CD4-positive, alpha-beta T cell treated with Interleukin-17A for 1 hour (primary cell): Measurements from ENCODE around the gene MAP7D2.

Experiments used
- DNase-seq: peaks from one replicate; pipeline ENCODE4 v3.0.0-alpha.2; 2020

The MAP7D2 gene

GRCh38 chrX:20112022-20112774 is 4.5 kb downstream of the MAP7D2 start:
- no peak for DNase-seq

GRCh38 chrX:20111271-20111670 is 5.4 kb downstream of the MAP7D2 start:
- DNase-seq, result no peak

GRCh38 chrX:20101934-20102581 is 14.6 kb downstream of the MAP7D2 start:
- DNase-seq, result no peak

- DNase-seq, result no peak
Observed at GRCh38 chrX:20091499-20091898, 25.2 kb downstream of the MAP7D2 start.

GRCh38 chrX:20089845-20090244 is 26.9 kb downstream of the MAP7D2 start:
- no peak for DNase-seq

GRCh38 chrX:20080277-20080676 is 36.4 kb downstream of the MAP7D2 start:
- no peak for DNase-seq

- no peak for DNase-seq
Observed at GRCh38 chrX:20071511-20072079, 45.1 kb downstream of the MAP7D2 start.

GRCh38 chrX:20067709-20068561 is 48.8 kb downstream of the MAP7D2 start:
- DNase-seq, result no peak

GRCh38 chrX:20066968-20067708 is 49.6 kb downstream of the MAP7D2 start:
- peak; percentile 46 for DNase-seq

GRCh38 chrX:20063716-20064351 is 52.9 kb downstream of the MAP7D2 start:
- DNase-seq, result no peak

GRCh38 chrX:20063153-20063552 is 53.6 kb downstream of the MAP7D2 start:
- no peak for DNase-seq

GRCh38 chrX:20061855-20062254 is 54.9 kb downstream of the MAP7D2 start:
- no peak for DNase-seq

- no peak for DNase-seq
Observed at GRCh38 chrX:20060961-20061748, 55.6 kb downstream of the MAP7D2 start.

- no peak for DNase-seq
Observed at GRCh38 chrX:20059467-20060128, 57.1 kb downstream of the MAP7D2 start.

GRCh38 chrX:20057479-20057878 is 59.2 kb downstream of the MAP7D2 start:
- DNase-seq, result no peak

- no peak for DNase-seq
Observed at GRCh38 chrX:20056704-20057103, 60.0 kb downstream of the MAP7D2 start.

- no peak for DNase-seq
Observed at GRCh38 chrX:20053537-20053936, 63.2 kb downstream of the MAP7D2 start.

GRCh38 chrX:20046864-20047263 is 69.8 kb downstream of the MAP7D2 start:
- no peak for DNase-seq

- DNase-seq, result no peak
Observed at GRCh38 chrX:20046223-20046622, 70.5 kb downstream of the MAP7D2 start.

GRCh38 chrX:20042221-20042620 is 74.5 kb downstream of the MAP7D2 start:
- DNase-seq, result no peak

- no peak for DNase-seq
Observed at GRCh38 chrX:20038966-20039365, 77.7 kb downstream of the MAP7D2 start.
